Measurements from ENCODE around the gene GAA. TPM values are rescaled to one million over a fixed set of nuclear protein-coding genes. Genes with fewer than 3 reads are reported as not detected.

GAA gene
- total RNA-seq, 1 donor from 2014 or later = 45.3 TPM

DNA sequence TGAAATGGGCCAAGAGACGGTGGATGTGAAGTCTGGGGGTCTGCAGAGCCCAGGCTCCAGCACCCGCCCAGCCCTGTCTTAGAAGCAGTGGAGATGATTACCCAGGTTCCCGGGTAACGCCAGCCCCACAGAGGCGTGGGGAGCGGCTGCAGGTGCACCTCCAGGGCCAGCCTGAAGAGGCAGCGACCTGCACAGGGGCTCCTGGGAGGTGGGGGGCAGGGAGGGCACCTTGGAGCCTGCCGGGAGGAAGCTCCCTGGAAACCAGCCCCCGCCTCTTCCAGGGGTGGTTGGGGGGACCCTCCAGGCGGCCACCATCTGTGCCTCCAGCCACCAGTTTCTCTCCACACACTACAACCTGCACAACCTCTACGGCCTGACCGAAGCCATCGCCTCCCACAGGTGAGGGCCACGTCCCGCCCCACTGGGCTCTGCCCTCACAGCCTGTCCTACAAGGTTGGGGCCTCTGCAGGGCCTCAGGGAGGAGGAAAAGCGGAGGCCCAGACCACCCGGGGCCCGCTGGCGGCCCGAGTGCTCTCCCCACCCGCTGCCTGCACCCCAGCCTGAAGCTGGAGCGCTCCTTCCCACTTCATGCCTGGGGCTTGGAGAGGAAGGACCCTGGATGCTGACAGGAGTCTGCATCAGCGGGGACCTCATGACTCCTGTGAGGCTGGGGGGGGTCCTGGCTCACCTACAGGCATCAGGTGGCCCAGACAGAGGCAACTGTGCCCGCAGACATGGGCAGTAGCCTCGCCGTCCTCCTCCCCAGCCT lies 10.5 kb downstream of the GAA start:
- DNase-seq (no peak), ATAC-seq (ENCODE audit: poor library complexity) (no peak)
- intact Hi-C loops (cut with DNase I) = no loop called here

- intact Hi-C loops (cut with DNase I) = no loop called here
- DNase-seq (no peak), ATAC-seq (ENCODE audit: poor library complexity) (no peak)
Observed at GRCh38 chr17:80112471-80113032, 11.2 kb downstream of the GAA start.

GRCh38 chr17:80113033-80113484 lies 11.7 kb downstream of the GAA start:
- ATAC-seq (ENCODE audit: poor library complexity) (no peak), DNase-seq (no peak)
- intact Hi-C loops (cut with DNase I) = no loop called here

DNA sequence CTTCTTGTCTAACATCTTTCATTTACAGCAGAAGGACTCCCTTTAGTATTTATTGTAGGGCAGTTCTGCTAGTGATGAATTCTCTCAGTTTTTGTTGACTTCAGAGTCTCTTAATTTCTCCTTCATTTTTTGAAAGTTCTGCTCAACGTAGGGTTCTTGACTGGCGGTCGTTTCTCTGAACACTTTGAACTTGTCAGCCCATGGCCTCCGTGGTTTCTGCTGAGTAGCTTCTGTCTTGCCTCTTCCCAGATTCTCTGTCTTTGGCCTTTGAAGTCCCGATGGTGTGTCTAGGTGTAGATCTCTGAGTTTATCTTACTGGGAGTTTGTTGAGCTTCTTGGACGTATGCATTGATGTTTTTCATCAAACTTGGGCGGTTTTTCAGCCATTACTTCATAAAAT lies 13.4 kb downstream of the GAA start:
- ATAC-seq (ENCODE audit: poor library complexity) = no peak
- intact Hi-C loops (cut with DNase I) = no loop called here
- no peak for DNase-seq

DNA sequence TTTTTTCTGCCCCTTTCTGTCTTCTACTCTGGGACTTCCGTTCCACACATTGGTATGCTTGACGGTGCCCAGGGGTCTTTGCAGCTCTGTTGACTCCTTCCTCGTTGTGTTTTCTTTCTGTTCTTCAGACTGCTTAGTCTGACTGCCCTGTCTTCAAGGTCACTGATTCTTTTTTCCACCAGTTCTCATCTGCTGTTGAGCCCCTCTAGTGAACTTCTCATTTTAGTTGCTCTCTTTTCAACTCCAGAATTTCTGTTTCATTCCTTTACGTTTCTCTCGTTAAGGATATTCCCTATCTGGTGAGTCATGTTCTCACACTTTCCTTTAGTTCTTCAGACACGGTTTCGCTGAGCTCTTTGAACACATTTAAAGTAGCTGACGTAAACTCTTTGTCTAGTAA lies 13.8 kb downstream of the GAA start:
- intact Hi-C loops (cut with DNase I) = no loop called here
- ATAC-seq (ENCODE audit: poor library complexity) (no peak), DNase-seq (no peak)

GRCh38 chr17:80116276-80116920 lies 15.0 kb downstream of the GAA start:
- ATAC-seq (ENCODE audit: poor library complexity) = no peak

GRCh38 chr17:80116921-80117380 lies 15.6 kb downstream of the GAA start:
- ATAC-seq (ENCODE audit: poor library complexity) = no peak
- intact Hi-C loops (cut with DNase I) = no loop called here

More at GRCh38 chr17:80116276-80116920, 15.0 kb downstream of the GAA start:
- DNase-seq = no peak
- intact Hi-C loops (cut with DNase I) = no loop called here

DNA sequence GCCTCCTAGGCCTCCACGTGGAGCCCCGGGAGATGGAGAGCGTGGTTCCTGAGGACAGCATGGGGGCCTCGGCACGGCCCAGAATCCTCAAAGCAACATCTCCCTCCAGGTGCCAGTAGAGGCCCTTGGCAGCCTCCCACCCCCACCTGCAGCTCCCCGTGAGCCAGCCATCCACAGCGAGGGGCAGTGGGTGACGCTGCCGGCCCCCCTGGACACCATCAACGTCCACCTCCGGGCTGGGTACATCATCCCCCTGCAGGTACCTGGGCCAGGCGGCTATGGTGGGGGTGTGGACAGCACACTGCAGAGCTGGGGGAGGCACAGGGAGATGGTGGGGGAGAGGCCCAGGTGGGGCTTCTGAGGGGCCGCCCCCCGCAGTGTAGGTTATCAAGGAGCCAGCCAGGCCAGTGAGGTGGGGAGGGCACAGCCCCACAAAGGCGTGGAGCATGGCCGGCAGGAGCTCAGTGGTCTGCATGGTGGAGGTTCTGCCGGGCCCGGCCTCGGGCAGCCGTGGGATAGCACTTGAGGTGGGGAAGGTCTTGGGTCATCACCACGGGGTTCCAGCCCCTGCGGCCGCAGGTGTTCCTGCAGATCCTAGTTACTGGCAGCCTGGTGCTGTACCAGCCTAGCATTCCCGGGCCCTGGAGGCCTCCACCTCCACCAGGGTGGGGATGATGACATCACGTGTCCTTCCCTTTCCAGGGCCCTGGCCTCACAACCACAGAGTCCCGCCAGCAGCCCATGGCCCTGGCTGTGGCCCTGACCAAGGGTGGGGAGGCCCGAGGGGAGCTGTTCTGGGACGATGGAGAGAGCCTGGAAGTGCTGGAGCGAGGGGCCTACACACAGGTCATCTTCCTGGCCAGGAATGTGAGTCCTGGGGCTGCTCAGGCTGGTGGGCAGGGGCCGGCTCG lies 16.4 kb downstream of the GAA start:
- DNase-seq = peak; percentile 36
- no peak for ATAC-seq (ENCODE audit: poor library complexity)
- intact Hi-C loops (cut with DNase I) = no loop called here

More at GRCh38 chr17:80116921-80117380, 15.6 kb downstream of the GAA start:
- no peak for DNase-seq

DNA sequence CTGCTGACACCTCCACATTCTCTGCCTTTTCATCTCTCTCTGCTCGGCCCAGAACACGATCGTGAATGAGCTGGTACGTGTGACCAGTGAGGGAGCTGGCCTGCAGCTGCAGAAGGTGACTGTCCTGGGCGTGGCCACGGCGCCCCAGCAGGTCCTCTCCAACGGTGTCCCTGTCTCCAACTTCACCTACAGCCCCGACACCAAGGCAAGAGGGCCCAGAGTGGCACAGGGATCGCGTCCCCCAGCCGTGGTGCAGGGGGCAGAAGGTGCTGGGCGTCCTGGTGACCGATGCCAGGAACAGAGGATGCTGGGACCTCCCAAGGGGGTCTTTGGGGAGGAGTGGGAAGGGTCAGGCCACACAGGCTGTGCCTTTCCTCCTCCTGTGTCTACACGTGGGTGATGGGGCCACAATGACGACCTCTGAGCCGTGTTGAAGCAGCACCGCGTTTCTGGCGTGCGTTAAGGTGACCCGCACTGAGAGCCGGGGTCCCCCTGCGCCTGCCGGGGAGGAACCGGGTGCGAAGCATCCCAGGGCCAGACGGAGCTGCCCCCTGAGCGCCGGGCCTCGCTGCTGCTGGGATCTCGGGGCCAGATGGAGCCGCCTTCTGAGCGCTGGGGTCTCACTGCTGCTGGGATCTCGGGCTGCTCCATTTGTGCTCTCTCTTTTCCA lies 17.4 kb downstream of the GAA start:
- intact Hi-C loops (cut with DNase I) = no loop called here
- no peak for DNase-seq
- ATAC-seq (ENCODE audit: poor library complexity) = no peak

GRCh38 chr17:80119271-80119791 lies 17.9 kb downstream of the GAA start:
- DNase-seq (no peak), ATAC-seq (ENCODE audit: poor library complexity) (no peak)
- intact Hi-C loops (cut with DNase I) = no loop called here

GRCh38 chr17:80119839-80120238 lies 18.5 kb downstream of the GAA start:
- ATAC-seq (ENCODE audit: poor library complexity) (no peak), DNase-seq (no peak)
- intact Hi-C loops (cut with DNase I) = no loop called here

DNA sequence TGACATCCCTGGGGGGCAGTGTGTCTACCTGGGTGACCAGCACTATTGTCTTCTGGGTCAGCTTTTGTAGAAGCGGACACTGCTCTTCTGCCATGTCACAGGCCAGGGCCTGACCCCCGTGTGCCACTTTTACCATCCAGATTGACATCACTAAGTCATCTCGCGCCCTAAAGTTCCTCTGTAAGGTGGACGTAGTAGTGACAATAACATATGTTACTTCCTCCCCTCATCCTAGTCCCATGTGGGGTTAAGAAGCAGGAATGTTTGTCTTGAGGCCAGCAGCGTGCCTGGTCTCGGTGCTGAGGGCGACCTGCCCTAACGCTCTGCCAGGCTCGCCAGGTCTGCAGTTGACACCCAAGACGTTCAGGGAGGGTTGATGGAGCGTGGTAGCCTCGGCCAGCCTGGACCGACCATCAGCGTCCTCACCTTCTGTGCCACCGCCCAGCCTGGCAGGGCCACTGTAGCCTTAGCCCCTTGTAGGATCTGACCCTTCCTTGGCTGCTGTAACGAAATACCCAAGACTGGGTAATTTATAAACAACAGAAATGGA lies 20.7 kb downstream of the GAA start:
- intact Hi-C loops (cut with DNase I) = no loop called here
- DNase-seq = no peak
- no peak for ATAC-seq (ENCODE audit: poor library complexity)

- DNase-seq (no peak), ATAC-seq (ENCODE audit: poor library complexity) (no peak)
- intact Hi-C loops (cut with DNase I) = no loop called here
Observed at GRCh38 chr17:80122926-80123505, 21.6 kb downstream of the GAA start.

DNA sequence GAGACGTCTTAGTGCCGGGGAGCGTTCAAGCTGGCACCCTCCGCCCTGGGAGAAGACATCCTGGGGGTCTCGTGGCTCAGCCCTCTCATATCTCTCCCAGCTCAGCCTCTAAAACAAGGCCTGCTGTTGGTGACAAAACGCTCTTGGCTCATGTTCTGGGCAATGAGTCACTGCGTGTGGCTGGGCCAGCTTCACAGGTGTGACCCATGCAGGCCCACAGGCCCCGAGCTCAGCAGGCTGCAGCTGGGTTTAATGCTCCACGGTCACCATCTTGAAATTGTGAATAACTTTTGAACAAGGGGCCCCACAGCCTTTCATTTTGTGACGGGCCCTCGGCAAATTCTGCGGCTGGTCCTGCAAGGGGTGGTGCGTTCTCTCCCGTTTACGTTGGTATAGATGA lies 22.4 kb downstream of the GAA start:
- intact Hi-C loops (cut with DNase I) = no loop called here
- no peak for ATAC-seq (ENCODE audit: poor library complexity)

DNA sequence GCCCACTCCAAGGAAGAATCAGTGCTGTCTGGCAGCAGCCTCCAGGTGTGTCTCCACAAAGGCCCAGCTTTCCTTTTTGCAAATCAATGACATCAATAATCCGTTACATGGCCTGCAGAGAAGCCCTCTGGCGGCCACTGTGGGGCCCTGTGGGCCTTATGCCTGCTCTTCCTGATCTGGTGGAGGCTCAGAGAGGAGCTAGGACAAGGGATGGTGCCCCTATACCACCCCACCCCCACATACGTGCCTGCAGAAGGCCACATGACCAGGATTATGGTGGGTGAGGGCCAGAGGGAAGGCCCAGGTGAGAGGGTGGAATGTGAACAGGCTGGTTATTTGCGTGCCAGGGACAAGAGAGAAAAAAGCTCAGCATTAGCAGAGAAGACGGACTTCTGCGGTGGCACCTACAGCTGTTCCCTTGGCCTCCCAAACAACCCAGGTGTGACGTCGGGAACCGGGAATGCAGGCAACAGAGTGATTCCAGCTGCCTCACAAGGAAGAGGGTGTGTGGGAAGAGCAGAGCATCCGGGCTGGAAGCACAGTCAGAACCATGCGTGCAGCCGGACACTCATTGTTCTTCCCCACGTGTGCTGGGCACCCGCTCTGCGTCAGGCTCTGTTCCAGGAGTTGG lies 23.1 kb downstream of the GAA start:
- no peak for DNase-seq
- ATAC-seq (ENCODE audit: poor library complexity) = no peak
- intact Hi-C loops (cut with DNase I) = no loop called here

More for the DNA sequence above, 22.4 kb downstream of the GAA start:
- DNase-seq = no peak

DNA sequence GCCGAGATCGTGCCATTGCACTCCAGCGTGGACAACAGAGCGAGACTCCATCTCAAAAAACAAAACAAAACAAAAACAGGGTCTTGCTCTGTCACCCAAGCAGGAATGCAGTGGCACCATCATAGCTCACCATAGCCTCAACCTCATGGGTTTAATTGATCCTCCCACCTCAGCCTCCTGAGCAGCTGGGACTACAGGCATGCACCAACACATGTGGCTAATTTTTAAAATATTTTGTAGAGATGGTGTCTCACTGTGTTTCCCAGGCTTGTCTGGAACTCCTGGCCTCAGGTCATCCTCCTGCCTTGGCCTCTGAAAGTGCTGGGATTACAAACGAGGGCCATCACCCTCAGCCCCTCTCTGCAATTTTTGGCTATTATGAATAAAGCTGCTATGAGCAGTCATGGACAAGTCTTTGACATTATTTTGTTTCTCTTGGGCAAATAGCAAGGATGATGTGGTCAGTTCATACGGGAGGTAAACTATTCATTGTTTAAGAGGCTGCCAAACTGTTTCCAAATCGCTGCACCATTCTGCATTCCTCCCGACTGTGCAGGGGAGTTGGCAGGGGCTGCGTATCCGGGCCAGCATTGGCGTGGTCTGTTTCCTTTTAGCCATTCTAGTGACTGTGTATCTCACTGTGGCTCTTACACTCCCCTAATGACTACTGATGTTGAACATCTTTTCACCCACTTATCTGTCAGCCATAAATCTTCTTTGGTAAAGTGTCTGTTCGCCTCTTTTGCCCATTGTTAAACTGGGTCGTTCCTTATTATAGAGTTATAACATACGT lies 24.5 kb downstream of the GAA start:
- DNase-seq (no peak), ATAC-seq (ENCODE audit: poor library complexity) (no peak)
- intact Hi-C loops (cut with DNase I) = no loop called here

GRCh38 chr17:80126449-80126715 lies 25.0 kb downstream of the GAA start:
- ATAC-seq (ENCODE audit: poor library complexity) (no peak), DNase-seq (no peak)
- intact Hi-C loops (cut with DNase I) = no loop called here
